ENCODE results near the gene SUMO2. TPM values are rescaled to one million over a fixed set of nuclear protein-coding genes. Genes with fewer than 3 reads are reported as not detected.

The SUMO2 gene
- total and polyA plus RNA-seq, 9 of the 15 experiments (the other 6 are each of a cell fraction or from before 2014, with no cell fraction given), result 157 to 733 (median 419) TPM

GRCh38 chr17:75231741-75232464 is 49.1 kb upstream of the SUMO2 start:
- no TSS peak for BruUV-seq (replicated peaks)
- ChIA-PET CTCF (ENCODE audit: low intra/inter-chr PET ratio) (interaction anchor here (0.6 kb wide), 1 partner anchor 555 kb away, joined by 4 read pairs; no protein-coding TSS in a partner anchor), POLR2A (interaction anchor here (0.6 to 4.5 kb wide), 9 partner anchors 8 to 165 kb away, joined by 3 to 38 read pairs (median 5); partner anchors contain the start of genes ARMC7, GGA3 and MRPS7)
- DNase-seq (ENCODE audit: extremely low read depth in 1 of 4, low spot score in 3 of 4) (no peak), ATAC-seq (no peak), FAIRE-seq (no peak)
- H3K9ac ChIP-seq (ENCODE audit: insufficient read depth in 1 of 2, low read depth in 2 of 2, low read length in 2 of 2), result peak overlapping the region in 1 of 2 experiments; percentile 43; a peak in 1 of 4 replicates
- H3K9me3 ChIP-seq (replicated peaks; ENCODE audit: control insufficient read depth, insufficient read depth, low read depth, low read length), result no peaks in the 10 kb centered on the region
- H3K27me3 ChIP-seq (ENCODE audit: control insufficient read depth in 2 of 2, insufficient read depth in 2 of 2, low read length in 2 of 2), result no peaks in the 10 kb centered on the region
- TF ChIP-seq PYGO2 (tag; IDR thresholded peaks at IDR 0.05), result no peak
- no peak for TF ChIP-seq FOXK1 (CRISPR knock-in tag; IDR thresholded peaks at IDR 0.05; ENCODE audit: borderline replicate concordance)
- TF ChIP-seq MTF1 (CRISPR knock-in tag; IDR thresholded peaks at IDR 0.05; ENCODE audit: borderline replicate concordance), result no peak
- TF ChIP-seq NFXL1 (CRISPR knock-in tag; IDR thresholded peaks at IDR 0.05), result no peak
- TF ChIP-seq PCBP2 (IDR thresholded peaks at IDR 0.05; ENCODE audit: low read depth, low read length, poor library complexity, severe bottlenecking), result no peak
- TF ChIP-seq TEAD4 (IDR thresholded peaks at IDR 0.05; ENCODE audit: low read length), result no peak
- TF ChIP-seq TEAD4 (CRISPR knock-in tag; IDR thresholded peaks at IDR 0.05; ENCODE audit: borderline replicate concordance), result no peak
- no peak for TF ChIP-seq PTBP1 (IDR thresholded peaks at IDR 0.05; ENCODE audit: low read depth, low read length)
- no peak for TF ChIP-seq ZNF408 (CRISPR knock-in tag; IDR thresholded peaks at IDR 0.05; ENCODE audit: low read depth)
- TF ChIP-seq POLR2B (IDR thresholded peaks at IDR 0.05; ENCODE audit: low read depth, partially characterized antibody), result no peak
- no peak for TF ChIP-seq NFYB (IDR thresholded peaks at IDR 0.05; ENCODE audit: extremely low read depth, insufficient read length)
- TF ChIP-seq THRAP3 (IDR thresholded peaks at IDR 0.05; ENCODE audit: borderline replicate concordance), result no peak
- TF ChIP-seq HNRNPH1 (optimal IDR thresholded peaks at IDR 0.05; ENCODE audit: low read depth, low read length), result no peak
- TF ChIP-seq ETS1 (conservative IDR thresholded peaks at IDR 0.05; ENCODE audit: control insufficient read depth, low read depth, low read length), result no peak
- no peak for TF ChIP-seq BRF2 (IDR thresholded peaks at IDR 0.05; ENCODE audit: borderline replicate concordance, insufficient read depth, insufficient read length)
- no peak for TF ChIP-seq ATF7 (IDR thresholded peaks at IDR 0.05)
- no peak for TF ChIP-seq CHCHD3 (CRISPR knock-in tag; IDR thresholded peaks at IDR 0.05)
- H2AFZ ChIP-seq (ENCODE audit: low read depth, low read length), result no peak overlapping the region
- peaks cover 0 to 3% of the 10 kb centered on the region in 2 experiments; a peak in 1 of 5 replicates for H3K4me1 ChIP-seq (replicated peaks in 1 of 2; ENCODE audit: control insufficient read depth in 2 of 2, insufficient read depth in 2 of 2, low read length in 2 of 2)
- H3K79me2 ChIP-seq (ENCODE audit: control insufficient read depth, insufficient read depth, low read length), result no peaks in the 10 kb centered on the region
- H3K9me1 ChIP-seq (ENCODE audit: control insufficient read depth, insufficient read depth, low read length), result no peaks in the 10 kb centered on the region
- H3K27ac ChIP-seq (ENCODE audit: extremely low read depth, low read depth, low read length), result no peak overlapping the region
- intact Hi-C loops (cut with micrococcal nuclease), result no loop called here
- in situ Hi-C loops (cut with MboI), result no loop called here
- H4K20me1 ChIP-seq (replicated peaks; ENCODE audit: control insufficient read depth, insufficient read depth, low read length), result no peaks in the 10 kb centered on the region
- H3K4me2 ChIP-seq (ENCODE audit: insufficient read depth, low read length), result no peak overlapping the region
- no peak overlapping the region for H3K4me3 ChIP-seq
- WGBS (ENCODE audit: insufficient coverage, low coverage, missing lambda C conversion rate), result 93% methylated on average over 18 of the region's 18 CpGs
- peaks cover 83% of the 10 kb centered on the region for H3K36me3 ChIP-seq (ENCODE audit: control insufficient read depth, insufficient read depth, low read length)

All from K562 (cell line).